AG20443 (cell line): ENCODE results near the gene DHRS13.
A peak's percentile ranks its signal among the peaks of the same experiment; 100 is the strongest.
"Not testable (repeated sequence)": the region's sequence is repeated elsewhere in the genome, so short reads cannot be mapped to it uniquely, and the experiment has no call there.

Experiments
- DNase-seq: peaks from one replicate; pipeline ENCODE4 v3.0.0; 2012; ENCODE audit warnings: low spot score, mixed read lengths

DHRS13 gene

GRCh38 chr17:28935744-28936460, 33.0 kb upstream of the DHRS13 start:
- DNase-seq, result no peak

- DNase-seq, result not testable (repeated sequence)
Observed at GRCh38 chr17:28934508-28934907, 31.6 kb upstream of the DHRS13 start.

GRCh38 chr17:28929787-28930186, 26.9 kb upstream of the DHRS13 start:
- no peak for DNase-seq

- no peak for DNase-seq
Observed at GRCh38 chr17:28928061-28928460, 25.2 kb upstream of the DHRS13 start.

- no peak for DNase-seq
Observed at GRCh38 chr17:28926786-28927185, 23.9 kb upstream of the DHRS13 start.

GRCh38 chr17:28926366-28926765, 23.5 kb upstream of the DHRS13 start:
- DNase-seq, result no peak

GRCh38 chr17:28925912-28926365, 23.1 kb upstream of the DHRS13 start:
- DNase-seq, result peak; percentile 73

GRCh38 chr17:28920201-28920600, 17.3 kb upstream of the DHRS13 start:
- DNase-seq, result no peak

GRCh38 chr17:28918295-28918694, 15.4 kb upstream of the DHRS13 start:
- DNase-seq, result no peak

GRCh38 chr17:28917465-28917864, 14.6 kb upstream of the DHRS13 start:
- DNase-seq, result no peak

- DNase-seq, result no peak
Observed at GRCh38 chr17:28917029-28917428, 14.2 kb upstream of the DHRS13 start.

GRCh38 chr17:28916302-28916934, 13.5 kb upstream of the DHRS13 start:
- peak; percentile 46 for DNase-seq

- DNase-seq, result no peak
Observed at GRCh38 chr17:28912938-28913333, 10.1 kb upstream of the DHRS13 start.

GRCh38 chr17:28912281-28912937, 9.5 kb upstream of the DHRS13 start:
- DNase-seq, result no peak

- DNase-seq, result no peak
Observed at GRCh38 chr17:28911411-28912045, 8.6 kb upstream of the DHRS13 start.

- DNase-seq, result no peak
Observed at GRCh38 chr17:28910534-28910933, 7.7 kb upstream of the DHRS13 start.

GRCh38 chr17:28908640-28909167, 5.8 kb upstream of the DHRS13 start:
- peak; percentile 85 for DNase-seq

- no peak for DNase-seq
Observed at GRCh38 chr17:28907709-28908475, 5.0 kb upstream of the DHRS13 start.

GRCh38 chr17:28906706-28907438, 4.0 kb upstream of the DHRS13 start:
- no peak for DNase-seq

GRCh38 chr17:28906276-28906675, 3.4 kb upstream of the DHRS13 start:
- DNase-seq, result no peak

GRCh38 chr17:28904800-28905199, 1.9 kb upstream of the DHRS13 start:
- no peak for DNase-seq
